Measurements from ENCODE around the gene COG3. TPM values are rescaled to one million over a fixed set of nuclear protein-coding genes. Genes with fewer than 3 reads are reported as not detected.

The COG3 gene
- total and polyA plus RNA-seq, 2 experiments from 2014 or later: 17.1 to 23.9 TPM

DNA sequence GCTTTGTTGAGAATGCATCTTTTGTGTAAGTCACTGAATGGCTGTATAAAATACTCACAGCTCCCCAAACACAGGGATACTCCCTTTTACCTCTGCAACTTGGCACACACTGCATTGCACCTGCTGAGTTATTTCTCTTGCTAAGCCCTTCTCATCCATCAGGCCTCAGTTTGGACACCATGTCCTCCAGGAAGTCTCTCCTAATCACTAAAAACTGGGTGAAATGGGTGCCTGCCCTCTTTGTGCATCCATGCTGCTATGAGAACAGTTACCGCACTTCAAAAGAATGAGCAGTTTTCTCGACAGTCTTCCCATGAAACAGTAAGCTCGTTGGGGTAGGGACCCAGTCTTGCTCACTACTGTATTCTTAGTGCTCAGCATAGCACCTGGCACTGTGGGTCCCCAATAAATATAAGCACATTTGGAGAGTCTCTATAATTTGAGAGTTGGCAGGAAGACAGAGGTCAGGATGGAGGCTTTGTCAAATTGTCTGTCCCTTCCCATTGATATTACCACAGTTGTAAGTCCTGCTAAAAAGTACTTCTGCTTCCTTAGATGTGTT, 41.9 kb upstream of the COG3 start:
- Histone ChIP-seq H4K20me1 (replicated peaks; ENCODE audit: insufficient read depth) (no peaks in the 10 kb centered on the region), H3K27me3 (ENCODE audit: insufficient read depth) (no peaks in the 10 kb centered on the region), H3K27ac (ENCODE audit: low read depth) (0 out of 2 replicates have a peak overlapping the region, but pooled peaks have one; percentile 11), H3K4me2 (no peak overlapping the region), H3F3A (replicated peaks; ENCODE audit: low read depth) (peaks cover 24% of the 10 kb centered on the region; the same call in 1 of the 2 replicates), H3K36me3 (ENCODE audit: insufficient read depth) (no peaks in the 10 kb centered on the region), H3K79me2 (replicated peaks; ENCODE audit: insufficient read depth) (no peaks in the 10 kb centered on the region), H3K9me2 (ENCODE audit: insufficient read depth) (no peaks in the 10 kb centered on the region), H3K4me3 (no peak overlapping the region), H2AFZ (0 out of 2 replicates have a peak overlapping the region, but pooled peaks have one; percentile 34), H3K4me1 (ENCODE audit: insufficient read depth) (0 out of 2 replicates have a peak, but pooled peaks cover 4% of the 10 kb centered on the region)
- DNase-seq (ENCODE audit: low spot score) (peak; percentile 24), ATAC-seq (no peak)
- Mint-ChIP-seq H3K36me3 (ENCODE audit: low read depth) (no peaks in the 10 kb centered on the region), H3K9me3 (no peaks in the 10 kb centered on the region), H3K4me3 (no peak overlapping the region), H3K4me1 (peaks cover 2% of the 10 kb centered on the region; the same call in 1 of the 3 replicates), H3K27ac (no peak overlapping the region), H3K27me3 (ENCODE audit: insufficient read depth, low read depth, poor library complexity) (peaks cover 7% of the 10 kb centered on the region)
- TF ChIP-seq ETS1 (IDR thresholded peaks at IDR 0.05) (no peak), EZH2phosphoT487 (IDR thresholded peaks at IDR 0.05; ENCODE audit: unreplicated experiment) (no peak), CREB1 (CRISPR knock-in tag; IDR thresholded peaks at IDR 0.05; ENCODE audit: low read depth) (no peak), POLR2AphosphoS5 (IDR thresholded peaks at IDR 0.05; ENCODE audit: low read depth) (no peak), STAT1 (IDR thresholded peaks at IDR 0.05; ENCODE audit: unreplicated experiment) (no peak), NANOG (IDR thresholded peaks at IDR 0.05; ENCODE audit: borderline replicate concordance) (no peak), ZNF114 (CRISPR knock-in tag; IDR thresholded peaks at IDR 0.05) (no peak), REST (IDR thresholded peaks at IDR 0.05; ENCODE audit: unreplicated experiment) (no peak), ZNF331 (CRISPR knock-in tag; IDR thresholded peaks at IDR 0.05; ENCODE audit: low read depth) (no peak), JUNB (IDR thresholded peaks at IDR 0.05; ENCODE audit: unreplicated experiment) (no peak), EZH2 (IDR thresholded peaks at IDR 0.05; ENCODE audit: low read depth, unreplicated experiment) (no peak)
- TF ChIP-seq, protein P1, sequence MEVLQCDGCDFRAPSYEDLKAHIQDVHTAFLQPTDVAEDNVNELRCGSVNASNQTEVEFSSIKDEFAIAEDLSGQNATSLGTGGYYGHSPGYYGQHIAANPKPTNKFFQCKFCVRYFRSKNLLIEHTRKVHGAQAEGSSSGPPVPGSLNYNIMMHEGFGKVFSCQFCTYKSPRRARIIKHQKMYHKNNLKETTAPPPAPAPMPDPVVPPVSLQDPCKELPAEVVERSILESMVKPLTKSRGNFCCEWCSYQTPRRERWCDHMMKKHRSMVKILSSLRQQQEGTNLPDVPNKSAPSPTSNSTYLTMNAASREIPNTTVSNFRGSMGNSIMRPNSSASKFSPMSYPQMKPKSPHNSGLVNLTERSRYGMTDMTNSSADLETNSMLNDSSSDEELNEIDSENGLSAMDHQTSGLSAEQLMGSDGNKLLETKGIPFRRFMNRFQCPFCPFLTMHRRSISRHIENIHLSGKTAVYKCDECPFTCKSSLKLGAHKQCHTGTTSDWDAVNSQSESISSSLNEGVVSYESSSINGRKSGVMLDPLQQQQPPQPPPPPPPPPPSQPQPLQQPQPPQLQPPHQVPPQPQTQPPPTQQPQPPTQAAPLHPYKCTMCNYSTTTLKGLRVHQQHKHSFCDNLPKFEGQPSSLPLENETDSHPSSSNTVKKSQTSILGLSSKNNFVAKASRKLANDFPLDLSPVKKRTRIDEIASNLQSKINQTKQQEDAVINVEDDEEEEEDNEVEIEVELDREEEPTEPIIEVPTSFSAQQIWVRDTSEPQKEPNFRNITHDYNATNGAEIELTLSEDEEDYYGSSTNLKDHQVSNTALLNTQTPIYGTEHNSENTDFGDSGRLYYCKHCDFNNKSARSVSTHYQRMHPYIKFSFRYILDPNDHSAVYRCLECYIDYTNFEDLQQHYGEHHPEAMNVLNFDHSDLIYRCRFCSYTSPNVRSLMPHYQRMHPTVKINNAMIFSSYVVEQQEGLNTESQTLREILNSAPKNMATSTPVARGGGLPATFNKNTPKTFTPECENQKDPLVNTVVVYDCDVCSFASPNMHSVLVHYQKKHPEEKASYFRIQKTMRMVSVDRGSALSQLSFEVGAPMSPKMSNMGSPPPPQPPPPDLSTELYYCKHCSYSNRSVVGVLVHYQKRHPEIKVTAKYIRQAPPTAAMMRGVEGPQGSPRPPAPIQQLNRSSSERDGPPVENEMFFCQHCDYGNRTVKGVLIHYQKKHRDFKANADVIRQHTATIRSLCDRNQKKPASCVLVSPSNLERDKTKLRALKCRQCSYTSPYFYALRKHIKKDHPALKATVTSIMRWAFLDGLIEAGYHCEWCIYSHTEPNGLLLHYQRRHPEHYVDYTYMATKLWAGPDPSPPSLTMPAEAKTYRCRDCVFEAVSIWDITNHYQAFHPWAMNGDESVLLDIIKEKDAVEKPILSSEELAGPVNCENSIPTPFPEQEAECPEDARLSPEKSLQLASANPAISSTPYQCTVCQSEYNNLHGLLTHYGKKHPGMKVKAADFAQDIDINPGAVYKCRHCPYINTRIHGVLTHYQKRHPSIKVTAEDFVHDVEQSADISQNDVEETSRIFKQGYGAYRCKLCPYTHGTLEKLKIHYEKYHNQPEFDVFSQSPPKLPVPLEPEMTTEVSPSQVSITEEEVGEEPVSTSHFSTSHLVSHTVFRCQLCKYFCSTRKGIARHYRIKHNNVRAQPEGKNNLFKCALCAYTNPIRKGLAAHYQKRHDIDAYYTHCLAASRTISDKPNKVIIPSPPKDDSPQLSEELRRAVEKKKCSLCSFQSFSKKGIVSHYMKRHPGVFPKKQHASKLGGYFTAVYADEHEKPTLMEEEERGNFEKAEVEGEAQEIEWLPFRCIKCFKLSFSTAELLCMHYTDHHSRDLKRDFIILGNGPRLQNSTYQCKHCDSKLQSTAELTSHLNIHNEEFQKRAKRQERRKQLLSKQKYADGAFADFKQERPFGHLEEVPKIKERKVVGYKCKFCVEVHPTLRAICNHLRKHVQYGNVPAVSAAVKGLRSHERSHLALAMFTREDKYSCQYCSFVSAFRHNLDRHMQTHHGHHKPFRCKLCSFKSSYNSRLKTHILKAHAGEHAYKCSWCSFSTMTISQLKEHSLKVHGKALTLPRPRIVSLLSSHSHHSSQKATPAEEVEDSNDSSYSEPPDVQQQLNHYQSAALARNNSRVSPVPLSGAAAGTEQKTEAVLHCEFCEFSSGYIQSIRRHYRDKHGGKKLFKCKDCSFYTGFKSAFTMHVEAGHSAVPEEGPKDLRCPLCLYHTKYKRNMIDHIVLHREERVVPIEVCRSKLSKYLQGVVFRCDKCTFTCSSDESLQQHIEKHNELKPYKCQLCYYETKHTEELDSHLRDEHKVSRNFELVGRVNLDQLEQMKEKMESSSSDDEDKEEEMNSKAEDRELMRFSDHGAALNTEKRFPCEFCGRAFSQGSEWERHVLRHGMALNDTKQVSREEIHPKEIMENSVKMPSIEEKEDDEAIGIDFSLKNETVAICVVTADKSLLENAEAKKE (CRISPR knock-in tag; IDR thresholded peaks at IDR 0.05): no peak
- TF ChIP-seq, protein P2, sequence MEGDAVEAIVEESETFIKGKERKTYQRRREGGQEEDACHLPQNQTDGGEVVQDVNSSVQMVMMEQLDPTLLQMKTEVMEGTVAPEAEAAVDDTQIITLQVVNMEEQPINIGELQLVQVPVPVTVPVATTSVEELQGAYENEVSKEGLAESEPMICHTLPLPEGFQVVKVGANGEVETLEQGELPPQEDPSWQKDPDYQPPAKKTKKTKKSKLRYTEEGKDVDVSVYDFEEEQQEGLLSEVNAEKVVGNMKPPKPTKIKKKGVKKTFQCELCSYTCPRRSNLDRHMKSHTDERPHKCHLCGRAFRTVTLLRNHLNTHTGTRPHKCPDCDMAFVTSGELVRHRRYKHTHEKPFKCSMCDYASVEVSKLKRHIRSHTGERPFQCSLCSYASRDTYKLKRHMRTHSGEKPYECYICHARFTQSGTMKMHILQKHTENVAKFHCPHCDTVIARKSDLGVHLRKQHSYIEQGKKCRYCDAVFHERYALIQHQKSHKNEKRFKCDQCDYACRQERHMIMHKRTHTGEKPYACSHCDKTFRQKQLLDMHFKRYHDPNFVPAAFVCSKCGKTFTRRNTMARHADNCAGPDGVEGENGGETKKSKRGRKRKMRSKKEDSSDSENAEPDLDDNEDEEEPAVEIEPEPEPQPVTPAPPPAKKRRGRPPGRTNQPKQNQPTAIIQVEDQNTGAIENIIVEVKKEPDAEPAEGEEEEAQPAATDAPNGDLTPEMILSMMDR (conservative IDR thresholded peaks at IDR 0.05; ENCODE audit: low read depth in 2 of 2): no peak

All from GM23338 (cell line).